ENCODE data around the gene WDR73.
"Not testable (repeated sequence)": the region's sequence is repeated elsewhere in the genome, so short reads cannot be mapped to it uniquely, and the experiment has no call there.

Gene WDR73

GRCh38 chr15:84645496-84645895 is 8.6 kb downstream of the WDR73 start:
- TF ChIP-seq CTCF (IDR thresholded peaks at IDR 0.05) = no peak
- Mint-ChIP-seq H3K9me3 (no peaks in the 10 kb centered on the region), H3K36me3 (ENCODE audit: low read depth) (peaks cover 60% of the 10 kb centered on the region), H3K4me3 (no peak overlapping the region), H3K4me1 (no peaks in the 10 kb centered on the region), H3K27ac (no peak overlapping the region), H3K27me3 (ENCODE audit: low read depth, poor library complexity) (peaks cover 3% of the 10 kb centered on the region)
- DNase-seq = no peak

GRCh38 chr15:84643838-84644237 is 10.2 kb downstream of the WDR73 start:
- TF ChIP-seq CTCF (IDR thresholded peaks at IDR 0.05) = no peak
- no peaks in the 10 kb centered on the region for H3K9me3 Mint-ChIP-seq
- no peaks in the 10 kb centered on the region for H3K4me1 Mint-ChIP-seq
- no peak for DNase-seq
- H3K27ac Mint-ChIP-seq = peak overlapping the region; percentile 96
- H3K27me3 Mint-ChIP-seq (ENCODE audit: low read depth, poor library complexity) = peaks cover 3% of the 10 kb centered on the region
- H3K4me3 Mint-ChIP-seq = no peak overlapping the region
- peaks cover 68% of the 10 kb centered on the region for H3K36me3 Mint-ChIP-seq (ENCODE audit: low read depth)

GRCh38 chr15:84642640-84643039 is 11.4 kb downstream of the WDR73 start:
- H3K27ac Mint-ChIP-seq; H3K4me3 Mint-ChIP-seq; H3K27me3 Mint-ChIP-seq (ENCODE audit: low read depth, poor library complexity); H3K9me3 Mint-ChIP-seq; H3K4me1 Mint-ChIP-seq; DNase-seq: not testable (repeated sequence)
- H3K36me3 Mint-ChIP-seq (ENCODE audit: low read depth) = peaks cover 68% of the 10 kb centered on the region

- DNase-seq; H3K27me3 Mint-ChIP-seq (ENCODE audit: low read depth, poor library complexity); H3K9me3 Mint-ChIP-seq; H3K4me3 Mint-ChIP-seq; H3K27ac Mint-ChIP-seq; H3K4me1 Mint-ChIP-seq: not testable (repeated sequence)
- H3K36me3 Mint-ChIP-seq (ENCODE audit: low read depth) = peaks cover 68% of the 10 kb centered on the region
These were observed 12.2 kb downstream of the WDR73 start for GRCh38 chr15:84641871-84642270.

GRCh38 chr15:84638103-84638502 is 16.0 kb downstream of the WDR73 start:
- Mint-ChIP-seq H3K4me3 (no peak overlapping the region), H3K27ac (no peak overlapping the region), H3K9me3 (no peaks in the 10 kb centered on the region), H3K27me3 (ENCODE audit: low read depth, poor library complexity) (peaks cover 22% of the 10 kb centered on the region), H3K36me3 (ENCODE audit: low read depth) (peaks cover 63% of the 10 kb centered on the region), H3K4me1 (peaks cover 19% of the 10 kb centered on the region)
- TF ChIP-seq CTCF (IDR thresholded peaks at IDR 0.05) = no peak
- DNase-seq = no peak

GRCh38 chr15:84634228-84634837 is 19.8 kb downstream of the WDR73 start:
- no peak for DNase-seq
- no peak for TF ChIP-seq CTCF (IDR thresholded peaks at IDR 0.05)
- H3K36me3 Mint-ChIP-seq (ENCODE audit: low read depth) = peaks cover 38% of the 10 kb centered on the region
- H3K27me3 Mint-ChIP-seq (ENCODE audit: low read depth, poor library complexity) = peaks cover 34% of the 10 kb centered on the region
- H3K4me3 Mint-ChIP-seq = peak overlapping the region; percentile 80
- peaks cover 36% of the 10 kb centered on the region for H3K4me1 Mint-ChIP-seq
- H3K9me3 Mint-ChIP-seq = no peaks in the 10 kb centered on the region
- no peak overlapping the region for H3K27ac Mint-ChIP-seq
